Measurements from ENCODE around the gene PISD.

PISD gene

DNA sequence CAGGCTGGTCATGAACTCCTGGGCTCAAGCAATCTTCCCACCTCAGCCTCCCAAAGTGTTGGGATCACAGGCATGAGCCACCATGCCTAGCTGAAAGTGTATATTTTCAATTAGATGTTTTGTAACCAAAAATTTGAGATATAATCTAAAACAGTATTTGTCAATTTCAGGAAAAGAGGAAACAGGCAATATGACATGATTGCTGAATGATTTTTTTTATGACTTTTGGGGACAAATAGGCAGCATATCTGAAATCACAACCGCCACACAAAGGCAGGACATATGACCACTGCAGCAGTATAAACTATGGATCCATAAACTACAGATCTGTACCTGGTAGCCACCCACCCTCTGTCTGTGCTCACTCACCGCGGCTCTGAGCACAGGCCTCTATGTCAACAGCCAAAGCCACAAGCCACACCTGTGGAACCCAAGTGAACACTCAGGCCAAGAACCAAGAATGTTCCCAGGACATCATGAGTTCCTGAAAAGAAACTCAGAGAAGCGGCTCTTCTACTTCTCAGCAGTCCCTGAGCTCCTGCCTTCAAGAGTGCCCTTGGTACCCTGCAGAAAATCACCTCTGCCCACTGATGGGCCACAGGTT is 22.5 kb downstream of the PISD start:
- H3K4me1 ChIP-seq (ENCODE audit: low read length), result peaks cover 8% of the 10 kb centered on the region
- H2AFZ ChIP-seq (ENCODE audit: low read depth, low read length), result no peak overlapping the region
- no peaks in the 10 kb centered on the region for H3K27me3 ChIP-seq (ENCODE audit: low read depth, low read length)
- H3K27ac ChIP-seq (ENCODE audit: low read length), result no peak overlapping the region
- no peak overlapping the region for H3K4me3 ChIP-seq (ENCODE audit: low read length)
- H3K9me3 ChIP-seq (ENCODE audit: insufficient read depth, low read length), result no peaks in the 10 kb centered on the region
- TF ChIP-seq, protein P1, sequence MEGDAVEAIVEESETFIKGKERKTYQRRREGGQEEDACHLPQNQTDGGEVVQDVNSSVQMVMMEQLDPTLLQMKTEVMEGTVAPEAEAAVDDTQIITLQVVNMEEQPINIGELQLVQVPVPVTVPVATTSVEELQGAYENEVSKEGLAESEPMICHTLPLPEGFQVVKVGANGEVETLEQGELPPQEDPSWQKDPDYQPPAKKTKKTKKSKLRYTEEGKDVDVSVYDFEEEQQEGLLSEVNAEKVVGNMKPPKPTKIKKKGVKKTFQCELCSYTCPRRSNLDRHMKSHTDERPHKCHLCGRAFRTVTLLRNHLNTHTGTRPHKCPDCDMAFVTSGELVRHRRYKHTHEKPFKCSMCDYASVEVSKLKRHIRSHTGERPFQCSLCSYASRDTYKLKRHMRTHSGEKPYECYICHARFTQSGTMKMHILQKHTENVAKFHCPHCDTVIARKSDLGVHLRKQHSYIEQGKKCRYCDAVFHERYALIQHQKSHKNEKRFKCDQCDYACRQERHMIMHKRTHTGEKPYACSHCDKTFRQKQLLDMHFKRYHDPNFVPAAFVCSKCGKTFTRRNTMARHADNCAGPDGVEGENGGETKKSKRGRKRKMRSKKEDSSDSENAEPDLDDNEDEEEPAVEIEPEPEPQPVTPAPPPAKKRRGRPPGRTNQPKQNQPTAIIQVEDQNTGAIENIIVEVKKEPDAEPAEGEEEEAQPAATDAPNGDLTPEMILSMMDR (IDR thresholded peaks at IDR 0.05; ENCODE audit: low read depth, low read length), result no peak
- no peak for TF ChIP-seq EZH2phosphoT487 (IDR thresholded peaks at IDR 0.05; ENCODE audit: low read depth)
- H3K9ac ChIP-seq (ENCODE audit: low read length), result no peak overlapping the region
- H3K4me2 ChIP-seq (ENCODE audit: low read length), result no peak overlapping the region
- H3K79me2 ChIP-seq (ENCODE audit: low read length), result peaks cover 43% of the 10 kb centered on the region
- H4K20me1 ChIP-seq (ENCODE audit: insufficient read depth, low read length), result peaks cover 17% of the 10 kb centered on the region
- H3K36me3 ChIP-seq (replicated peaks; ENCODE audit: low read depth, low read length), result peaks cover 8% of the 10 kb centered on the region

DNA sequence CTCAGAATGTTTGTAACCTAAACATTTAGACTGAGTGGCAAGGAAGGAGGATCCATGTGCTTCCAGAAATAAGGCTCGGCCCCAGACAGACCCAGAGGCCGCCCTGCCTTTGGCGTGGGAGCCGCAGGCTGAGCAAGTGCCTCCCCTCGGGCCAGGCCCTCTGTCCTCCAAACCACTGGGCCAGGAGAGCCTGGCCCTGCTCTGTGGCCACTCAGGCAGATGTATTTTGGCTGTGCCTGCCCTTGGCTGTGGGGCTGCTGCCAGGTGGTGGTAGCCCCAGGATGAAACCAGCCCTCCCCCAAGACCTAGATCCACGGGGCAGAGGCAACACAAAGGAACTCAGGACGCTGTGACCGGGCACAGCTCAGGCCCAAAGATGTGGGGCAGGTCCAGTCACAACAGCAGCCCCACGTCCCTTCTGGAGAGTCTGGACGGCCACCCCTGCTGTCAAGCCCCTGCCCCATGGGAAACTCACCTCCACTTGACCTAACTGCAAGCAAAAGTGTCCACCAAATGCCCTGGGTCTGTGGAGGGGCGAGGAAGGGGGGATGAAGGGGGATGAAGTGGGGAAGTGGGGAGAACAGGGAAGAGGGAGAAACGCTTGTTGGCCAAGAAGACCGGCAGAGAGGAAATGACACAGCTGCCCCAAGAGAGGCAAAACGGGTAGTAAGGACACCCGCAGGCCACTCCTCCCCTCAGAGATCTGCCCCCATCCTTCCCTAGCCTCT is 24.0 kb downstream of the PISD start:
- no peak overlapping the region for H3K4me2 ChIP-seq (ENCODE audit: low read length)
- TF ChIP-seq EZH2phosphoT487 (IDR thresholded peaks at IDR 0.05; ENCODE audit: low read depth), result no peak
- TF ChIP-seq, protein P1 (IDR thresholded peaks at IDR 0.05; ENCODE audit: low read depth, low read length), result no peak
- H3K4me3 ChIP-seq (ENCODE audit: low read length), result no peak overlapping the region
- no peak overlapping the region for H3K9ac ChIP-seq (ENCODE audit: low read length)
- no peaks in the 10 kb centered on the region for H3K9me3 ChIP-seq (ENCODE audit: insufficient read depth, low read length)
- no peak overlapping the region for H2AFZ ChIP-seq (ENCODE audit: low read depth, low read length)
- peaks cover 5% of the 10 kb centered on the region for H3K36me3 ChIP-seq (replicated peaks; ENCODE audit: low read depth, low read length)
- H3K79me2 ChIP-seq (ENCODE audit: low read length), result peaks cover 46% of the 10 kb centered on the region
- peaks cover 8% of the 10 kb centered on the region for H3K4me1 ChIP-seq (ENCODE audit: low read length)
- peaks cover 24% of the 10 kb centered on the region for H4K20me1 ChIP-seq (ENCODE audit: insufficient read depth, low read length)
- no peaks in the 10 kb centered on the region for H3K27me3 ChIP-seq (ENCODE audit: low read depth, low read length)
- H3K27ac ChIP-seq (ENCODE audit: low read length), result no peak overlapping the region

DNA sequence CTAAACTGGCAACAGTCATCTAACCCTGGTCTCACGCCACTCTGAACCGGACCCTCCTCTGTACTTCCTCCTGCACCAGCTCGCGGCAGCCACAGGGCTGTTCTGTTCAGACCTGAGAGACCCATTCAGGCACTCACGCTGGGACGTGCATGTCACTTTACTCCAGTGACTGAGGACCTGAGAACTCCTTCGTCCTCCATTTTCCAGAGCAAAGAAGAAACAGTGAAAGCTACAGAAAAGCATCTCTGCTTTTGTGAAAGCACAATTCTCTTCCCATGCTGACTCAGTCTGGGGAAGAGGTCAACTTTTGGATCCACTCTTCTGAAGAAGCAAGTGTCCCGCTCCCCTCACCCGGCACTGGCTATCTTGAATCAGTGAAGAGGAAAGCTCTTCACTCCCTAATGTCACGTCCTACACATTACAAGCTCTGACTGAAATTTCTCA is 24.5 kb downstream of the PISD start:
- H3K4me3 ChIP-seq (ENCODE audit: low read length), result no peak overlapping the region
- H3K36me3 ChIP-seq (replicated peaks; ENCODE audit: low read depth, low read length), result peaks cover 3% of the 10 kb centered on the region
- no peak for TF ChIP-seq EZH2phosphoT487 (IDR thresholded peaks at IDR 0.05; ENCODE audit: low read depth)
- TF ChIP-seq, protein P1 (IDR thresholded peaks at IDR 0.05; ENCODE audit: low read depth, low read length), result no peak
- no peaks in the 10 kb centered on the region for H3K9me3 ChIP-seq (ENCODE audit: insufficient read depth, low read length)
- peaks cover 51% of the 10 kb centered on the region for H3K79me2 ChIP-seq (ENCODE audit: low read length)
- H2AFZ ChIP-seq (ENCODE audit: low read depth, low read length), result no peak overlapping the region
- peaks cover 8% of the 10 kb centered on the region for H3K4me1 ChIP-seq (ENCODE audit: low read length)
- H3K27me3 ChIP-seq (ENCODE audit: low read depth, low read length), result no peaks in the 10 kb centered on the region
- no peak overlapping the region for H3K9ac ChIP-seq (ENCODE audit: low read length)
- H3K4me2 ChIP-seq (ENCODE audit: low read length), result no peak overlapping the region
- H4K20me1 ChIP-seq (ENCODE audit: insufficient read depth, low read length), result peaks cover 27% of the 10 kb centered on the region
- no peak overlapping the region for H3K27ac ChIP-seq (ENCODE audit: low read length)

DNA sequence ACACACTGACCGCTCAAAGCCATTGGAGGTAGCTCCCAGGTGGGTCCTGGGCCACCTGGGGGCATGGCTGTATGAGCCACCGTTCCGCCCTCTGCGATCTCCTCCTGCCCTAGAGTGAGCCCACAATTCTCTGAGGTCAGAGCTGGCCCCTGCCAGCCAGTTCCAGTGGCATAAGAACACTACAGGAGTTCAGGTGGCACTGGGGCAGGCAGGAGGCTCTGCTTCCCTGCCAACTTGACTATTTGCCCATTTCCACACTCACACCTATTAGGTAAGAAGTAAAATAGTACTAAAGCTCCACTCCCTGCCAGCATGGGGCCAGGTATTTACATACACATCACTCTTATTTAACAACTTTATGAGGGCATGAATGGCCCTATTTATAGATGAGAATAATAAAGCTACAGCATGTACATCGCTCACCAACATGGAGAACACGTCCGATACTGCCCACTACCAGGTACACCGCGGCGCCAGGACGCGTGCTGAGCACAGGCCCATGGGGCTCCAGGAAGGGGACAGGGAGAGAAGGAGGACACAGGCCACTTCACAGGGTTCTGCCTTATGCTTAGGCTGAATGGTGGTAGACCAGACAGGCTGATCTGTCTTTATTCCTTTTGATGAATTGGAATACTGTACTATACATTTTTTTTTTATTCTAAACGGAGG is 26.2 kb downstream of the PISD start:
- H3K27me3 ChIP-seq (ENCODE audit: low read depth, low read length), result no peaks in the 10 kb centered on the region
- no peak overlapping the region for H2AFZ ChIP-seq (ENCODE audit: low read depth, low read length)
- H3K4me1 ChIP-seq (ENCODE audit: low read length), result peaks cover 16% of the 10 kb centered on the region
- no peaks in the 10 kb centered on the region for H3K9me3 ChIP-seq (ENCODE audit: insufficient read depth, low read length)
- no peak for TF ChIP-seq EZH2phosphoT487 (IDR thresholded peaks at IDR 0.05; ENCODE audit: low read depth)
- TF ChIP-seq, protein P1 (IDR thresholded peaks at IDR 0.05; ENCODE audit: low read depth, low read length), result no peak
- H3K4me3 ChIP-seq (ENCODE audit: low read length), result no peak overlapping the region
- H4K20me1 ChIP-seq (ENCODE audit: insufficient read depth, low read length), result peaks cover 27% of the 10 kb centered on the region
- no peaks in the 10 kb centered on the region for H3K36me3 ChIP-seq (replicated peaks; ENCODE audit: low read depth, low read length)
- no peak overlapping the region for H3K4me2 ChIP-seq (ENCODE audit: low read length)
- no peak overlapping the region for H3K27ac ChIP-seq (ENCODE audit: low read length)
- H3K79me2 ChIP-seq (ENCODE audit: low read length), result peaks cover 55% of the 10 kb centered on the region
- no peak overlapping the region for H3K9ac ChIP-seq (ENCODE audit: low read length)
